ENCODE measurements around the gene PTPN1. TPM values are rescaled to one million over a fixed set of nuclear protein-coding genes. Genes with fewer than 3 reads are reported as not detected.

The PTPN1 gene
- total and polyA plus RNA-seq, 2 experiments from 2014 or later: 16.9 to 26.4 TPM

GRCh38 chr20:50484271-50484976 lies 25.8 kb upstream of the PTPN1 start:
- DNase-seq (ENCODE audit: low spot score) (no peak), ATAC-seq (no peak)
- H3K27ac Mint-ChIP-seq: no peak overlapping the region
- Histone ChIP-seq H3K27ac (ENCODE audit: low read depth) (no peak overlapping the region), H3K9me2 (ENCODE audit: insufficient read depth) (no peaks in the 10 kb centered on the region), H3K36me3 (ENCODE audit: insufficient read depth) (no peaks in the 10 kb centered on the region), H2AFZ (no peak overlapping the region), H3K27me3 (ENCODE audit: insufficient read depth) (no peaks in the 10 kb centered on the region), H4K20me1 (replicated peaks; ENCODE audit: insufficient read depth) (no peaks in the 10 kb centered on the region), H3K4me2 (no peak overlapping the region), H3K4me3 (no peak overlapping the region), H3K79me2 (replicated peaks; ENCODE audit: insufficient read depth) (no peaks in the 10 kb centered on the region), H3K4me1 (ENCODE audit: insufficient read depth) (no peaks in the 10 kb centered on the region), H3F3A (replicated peaks; ENCODE audit: low read depth) (no peaks in the 10 kb centered on the region)
- peaks cover 7% of the 10 kb centered on the region for H3K27me3 Mint-ChIP-seq (ENCODE audit: insufficient read depth, low read depth, poor library complexity)
- H3K36me3 Mint-ChIP-seq (ENCODE audit: low read depth): no peaks in the 10 kb centered on the region
- H3K4me1 Mint-ChIP-seq: no peaks in the 10 kb centered on the region
- H3K4me3 Mint-ChIP-seq: no peak overlapping the region
- TF ChIP-seq ZNF462 (CRISPR knock-in tag; IDR thresholded peaks at IDR 0.05): no peak
- no peak for TF ChIP-seq ZNF331 (CRISPR knock-in tag; IDR thresholded peaks at IDR 0.05; ENCODE audit: low read depth)
- TF ChIP-seq CREB1 (CRISPR knock-in tag; IDR thresholded peaks at IDR 0.05; ENCODE audit: low read depth): no peak
- TF ChIP-seq CTCF (conservative IDR thresholded peaks at IDR 0.05; ENCODE audit: low read depth in 2 of 2): no peak
- TF ChIP-seq, protein P1, sequence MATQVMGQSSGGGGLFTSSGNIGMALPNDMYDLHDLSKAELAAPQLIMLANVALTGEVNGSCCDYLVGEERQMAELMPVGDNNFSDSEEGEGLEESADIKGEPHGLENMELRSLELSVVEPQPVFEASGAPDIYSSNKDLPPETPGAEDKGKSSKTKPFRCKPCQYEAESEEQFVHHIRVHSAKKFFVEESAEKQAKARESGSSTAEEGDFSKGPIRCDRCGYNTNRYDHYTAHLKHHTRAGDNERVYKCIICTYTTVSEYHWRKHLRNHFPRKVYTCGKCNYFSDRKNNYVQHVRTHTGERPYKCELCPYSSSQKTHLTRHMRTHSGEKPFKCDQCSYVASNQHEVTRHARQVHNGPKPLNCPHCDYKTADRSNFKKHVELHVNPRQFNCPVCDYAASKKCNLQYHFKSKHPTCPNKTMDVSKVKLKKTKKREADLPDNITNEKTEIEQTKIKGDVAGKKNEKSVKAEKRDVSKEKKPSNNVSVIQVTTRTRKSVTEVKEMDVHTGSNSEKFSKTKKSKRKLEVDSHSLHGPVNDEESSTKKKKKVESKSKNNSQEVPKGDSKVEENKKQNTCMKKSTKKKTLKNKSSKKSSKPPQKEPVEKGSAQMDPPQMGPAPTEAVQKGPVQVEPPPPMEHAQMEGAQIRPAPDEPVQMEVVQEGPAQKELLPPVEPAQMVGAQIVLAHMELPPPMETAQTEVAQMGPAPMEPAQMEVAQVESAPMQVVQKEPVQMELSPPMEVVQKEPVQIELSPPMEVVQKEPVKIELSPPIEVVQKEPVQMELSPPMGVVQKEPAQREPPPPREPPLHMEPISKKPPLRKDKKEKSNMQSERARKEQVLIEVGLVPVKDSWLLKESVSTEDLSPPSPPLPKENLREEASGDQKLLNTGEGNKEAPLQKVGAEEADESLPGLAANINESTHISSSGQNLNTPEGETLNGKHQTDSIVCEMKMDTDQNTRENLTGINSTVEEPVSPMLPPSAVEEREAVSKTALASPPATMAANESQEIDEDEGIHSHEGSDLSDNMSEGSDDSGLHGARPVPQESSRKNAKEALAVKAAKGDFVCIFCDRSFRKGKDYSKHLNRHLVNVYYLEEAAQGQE (IDR thresholded peaks at IDR 0.05; ENCODE audit: unreplicated experiment): no peak
- peaks cover 6% of the 10 kb centered on the region; the same call in 2 of the 3 replicates for H3K9me3 Mint-ChIP-seq

All from GM23338 (cell line).